ENCODE measurements around the gene GPBAR1.
"Not testable (repeated sequence)": the region's sequence is repeated elsewhere in the genome, so short reads cannot be mapped to it uniquely, and the experiment has no call there.

Gene GPBAR1

DNA sequence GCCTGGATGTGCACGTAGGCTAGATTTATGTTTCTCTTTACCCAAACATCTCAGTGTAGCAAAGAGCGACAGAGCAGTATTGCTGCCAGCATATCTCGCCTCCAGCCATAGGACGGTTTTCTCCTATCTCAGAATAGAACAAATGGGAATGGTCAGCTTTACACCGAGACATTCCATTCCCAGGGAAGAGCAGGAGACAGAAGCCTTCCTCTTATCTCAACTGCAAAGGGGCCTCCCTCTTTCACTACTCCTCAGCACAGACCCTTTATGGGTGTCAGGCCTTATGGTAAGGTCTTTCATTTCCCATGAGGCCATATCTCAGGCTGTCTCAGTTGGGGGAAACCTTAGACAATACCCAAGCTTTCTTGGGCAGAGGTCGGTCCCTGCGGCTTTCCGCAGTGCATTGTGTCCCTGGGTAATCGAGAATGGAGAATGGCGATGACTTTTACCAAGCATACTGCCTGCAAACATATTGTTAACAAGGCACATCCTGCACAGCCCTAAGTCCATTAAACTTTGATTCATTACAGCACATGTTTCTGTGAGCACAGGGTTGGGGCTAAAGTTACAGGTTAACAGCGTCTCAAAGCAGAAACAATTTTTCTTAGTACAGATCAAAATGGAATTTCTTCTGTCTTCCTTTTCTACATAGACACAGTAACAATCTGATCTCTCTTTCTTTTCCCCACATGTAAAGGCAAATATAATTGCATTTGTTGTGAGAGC, 50.9 kb downstream of the GPBAR1 start:
- not testable (repeated sequence) for DNase-seq

DNA sequence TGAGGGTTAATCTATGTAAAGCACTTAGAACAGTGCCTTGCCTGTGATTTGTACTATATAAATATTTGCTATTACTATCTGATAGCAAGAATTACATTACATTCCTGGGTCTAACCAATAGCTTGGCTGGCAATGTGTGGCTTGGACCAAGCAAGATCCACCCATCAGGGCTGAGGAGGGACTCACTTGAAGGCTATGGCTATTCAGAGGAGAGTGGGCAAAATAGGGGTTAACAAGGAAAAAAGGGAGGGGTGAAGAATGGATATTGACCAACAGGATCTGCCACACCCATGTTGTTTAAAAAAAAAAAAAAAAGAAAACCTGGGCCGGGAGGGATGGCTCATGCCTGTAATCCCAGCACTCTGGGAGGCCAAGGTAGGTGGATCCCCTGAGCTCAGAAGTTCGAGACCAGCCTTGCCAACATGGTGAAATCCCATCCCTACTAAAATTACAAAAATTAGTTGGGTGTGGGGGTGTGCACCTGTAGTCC, 51.5 kb downstream of the GPBAR1 start:
- DNase-seq, result no peak

DNA sequence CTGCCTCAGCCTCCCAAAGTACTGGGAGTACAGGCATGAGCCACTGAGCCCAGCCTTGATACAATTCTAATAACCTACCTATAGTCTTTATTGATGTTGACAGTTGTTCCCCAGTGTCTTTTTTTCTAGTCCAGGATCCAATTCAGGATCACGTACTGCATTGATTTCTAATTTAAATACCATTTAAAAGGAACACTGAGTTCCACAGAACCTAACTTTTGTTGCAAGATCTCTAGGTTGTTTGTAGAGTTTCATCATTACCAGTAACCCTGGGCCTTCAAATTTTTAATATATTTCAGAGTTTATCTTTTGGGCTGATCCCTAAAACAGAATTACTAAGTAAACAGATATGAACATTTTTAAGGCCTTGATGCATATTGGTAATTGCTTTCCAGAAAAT, 52.5 kb downstream of the GPBAR1 start:
- DNase-seq, result no peak
